ENCODE measurements around the gene LIN9.

- TF ChIP-seq EP300 (IDR thresholded peaks at IDR 0.05) = no peak
- TF ChIP-seq CTCF (IDR thresholded peaks at IDR 0.05) = no peak
- no peak for TF ChIP-seq POLR2A (IDR thresholded peaks at IDR 0.05)
- no peak for TF ChIP-seq POLR2AphosphoS5 (IDR thresholded peaks at IDR 0.05)
These were observed 72.1 kb downstream of the LIN9 start for GRCh38 chr1:226236826-226237225.

Measured in sigmoid colon (tissue), 4 donors.